B cell (primary cell): ENCODE measurements around the gene ZNF3. TPM values are rescaled to one million over a fixed set of nuclear protein-coding genes. Genes with fewer than 3 reads are reported as not detected.

Experiments used
- ATAC-seq: fragments of 200-7000 bp; cut with Tn5 transposase; one replicate; pipeline ENCODE4 v1.10.0; 2021; ENCODE audit warnings: low read depth, mild to moderate bottlenecking, moderate number of reproducible peaks, moderate library complexity
- CTCF ChIA-PET: fragments of 350-600 bp; sonication (Branson Sonifier 250); formaldehyde crosslinking; loops from one replicate; lab custom pipeline; 2021; ENCODE audit warnings: antibody characterized with exemption, inconsistent platforms; lab: Charles Lee
- POLR2A ChIA-PET: fragments of 350-600 bp; sonication (Branson Sonifier 250); formaldehyde crosslinking; loops from one replicate; lab custom pipeline; 2021; ENCODE audit warnings: antibody characterized with exemption; lab: Charles Lee
- DNase-seq: peaks from one replicate; pipeline ENCODE4 v3.0.0; 2013
- H2AFZ ChIP-seq: 2 replicates; pipeline ENCODE4 v1.6.1; 2012; ENCODE audit warnings: mild to moderate bottlenecking, low read depth, low read length; ENCODE audit not compliant: insufficient read depth, poor library complexity, severe bottlenecking
- H3K27ac ChIP-seq, 2 donors: 1 replicate in 1 of 2; 2 replicates in 1 of 2; pipeline ENCODE4 v1.5.1; 2012 to 2013; ENCODE audit warnings: low read length in 2 of 2, mild to moderate bottlenecking in 2 of 2, moderate library complexity in 1 of 2
- H3K27me3 ChIP-seq, 4 experiments: fragments of 200-600 bp in 1 of 4; sonication (generic) in 1 of 4; replicated peaks in 1 of 4; 1 replicate in 2 of 4; 2 replicates in 2 of 4; pipeline versions ENCODE4 v1.6.1 to v1.7.0; 2013 to 2016; ENCODE audit warnings: low read length in 3 of 4, mild to moderate bottlenecking in 2 of 4, mixed read lengths in 1 of 4, moderate library complexity in 1 of 4; ENCODE audit not compliant: insufficient read depth in 4 of 4, control insufficient read depth in 3 of 4; ENCODE audit errors: control extremely low read depth in 1 of 4
- H3K36me3 ChIP-seq, 2 experiments: replicated peaks in 1 of 2; 1 replicate in 1 of 2; 2 replicates in 1 of 2; pipeline versions ENCODE4 v1.6.1 to v1.7.1; 2013; ENCODE audit warnings: low read length in 1 of 2; ENCODE audit not compliant: insufficient read depth in 2 of 2, control insufficient read depth in 1 of 2; ENCODE audit errors: control extremely low read depth in 1 of 2, extremely low read depth in 1 of 2
- H3K4me1 ChIP-seq, 2 donors: fragments of 200-600 bp in 1 of 2; sonication (generic) in 1 of 2; 1 replicate in 1 of 2; 2 replicates in 1 of 2; pipeline versions ENCODE4 v1.5.1 to v1.6.1; 2013 to 2017; ENCODE audit warnings: low read length in 2 of 2; ENCODE audit not compliant: control insufficient read depth in 2 of 2, insufficient read depth in 2 of 2
- H3K4me2 ChIP-seq: replicated peaks from 2 replicates; pipeline ENCODE3; 2012; ENCODE audit warnings: mild to moderate bottlenecking, low read depth, low read length; ENCODE audit not compliant: poor library complexity, severe bottlenecking
- H3K4me3 ChIP-seq, 5 experiments: fragments of 200-600 bp in 1 of 5; sonication (generic) in 1 of 5; 1 replicate in 3 of 5; 2 replicates in 2 of 5; pipeline versions ENCODE4 v1.5.1 to v1.7.0; 2011 to 2016; ENCODE audit warnings: low read length in 4 of 5, mild to moderate bottlenecking in 4 of 5, low read depth in 2 of 5, control low read depth in 1 of 5, moderate library complexity in 1 of 5; ENCODE audit not compliant: insufficient read depth in 1 of 5; ENCODE audit errors: control extremely low read depth in 1 of 5, extremely low read depth in 1 of 5
- H3K79me2 ChIP-seq: fragments of 200-600 bp; sonication (generic); one replicate; pipeline ENCODE4 v1.6.0; 2016; ENCODE audit warnings: low read length; ENCODE audit not compliant: control insufficient read depth, insufficient read depth
- H3K9ac ChIP-seq: fragments of 200-600 bp; sonication (generic); 2 replicates; pipeline ENCODE4 v1.6.1; 2017; ENCODE audit warnings: mild to moderate bottlenecking, low read length, moderate library complexity
- H3K9me3 ChIP-seq, 3 donors: one replicate each; pipeline versions ENCODE4 v1.6.1 to v1.7.1; 2013; ENCODE audit warnings: low read length in 2 of 3; ENCODE audit not compliant: control insufficient read depth in 2 of 3, insufficient read depth in 1 of 3; ENCODE audit errors: control extremely low read depth in 1 of 3
- H4K20me1 ChIP-seq: 2 replicates; pipeline ENCODE4 v1.6.0; 2012; ENCODE audit warnings: mild to moderate bottlenecking, low read length; ENCODE audit not compliant: insufficient read depth, control insufficient read depth, poor library complexity, severe bottlenecking
- H3K27ac Mint-ChIP-seq: one replicate; pipeline ENCODE4 v1.8.0; 2021; ENCODE audit warnings: mixed read lengths
- H3K27me3 Mint-ChIP-seq: one replicate; pipeline ENCODE4 v1.8.0; 2021; ENCODE audit warnings: mixed read lengths
- H3K4me1 Mint-ChIP-seq: one replicate; pipeline ENCODE4 v1.8.0; 2021; ENCODE audit warnings: mixed read lengths
- H3K4me3 Mint-ChIP-seq: one replicate; pipeline ENCODE4 v1.8.0; 2021; ENCODE audit warnings: mixed read lengths
- H3K9me3 Mint-ChIP-seq: one replicate; pipeline ENCODE4 v1.8.0; 2022; ENCODE audit warnings: mixed read lengths; ENCODE audit not compliant: insufficient read depth
- EZH2 ChIP-seq: IDR thresholded peaks from 2 replicates; pipeline ENCODE4 v1.6.1; 2012; ENCODE audit warnings: borderline replicate concordance, low read depth, mild to moderate bottlenecking, moderate library complexity, low read length; ENCODE audit not compliant: insufficient read depth, poor library complexity, severe bottlenecking
- WGBS: methylation state at CpG from one replicate; pipeline ENCODE4 v1.1.5; 2013; ENCODE audit warnings: missing lambda C conversion rate; ENCODE audit not compliant: insufficient coverage; 5-methylcytosine and 5-hydroxymethylcytosine counted together
- intact Hi-C: fragments of 100-400 bp; cut with micrococcal nuclease; formaldehyde crosslinking; loops from one replicate; pipeline ENCODE4 v1.10.0; 2022
- polyA plus RNA-seq: library from polyadenylated mRNA; depleted of rRNA; stranded (reverse); fragments of >200 nt; gene quantifications from 2 replicates; pipeline ENCODE4 v1.2.3, GENCODE V29; 2012
- total RNA-seq, 2 donors: library from RNA; stranded (reverse); fragments of 120-200 nt in 1 of 2; gene quantifications; 1 replicate in 1 of 2; 2 replicates in 1 of 2; pipeline versions ENCODE4 v1.2.3 to v1.2.4, GENCODE V29; 2013 to 2022
- TF ChIP-seq, protein P1 (sequence below): fragments of 200-600 bp; IDR thresholded peaks from one replicate; pipeline ENCODE4 v1.8.0; 2022; ENCODE audit warnings: antibody characterized with exemption, mild to moderate bottlenecking

ZNF3 gene
- total and polyA plus RNA-seq, 2 donors (not counting 1 experiment from before 2014, with no cell fraction given) = 19.2 to 44.8 TPM

DNA sequence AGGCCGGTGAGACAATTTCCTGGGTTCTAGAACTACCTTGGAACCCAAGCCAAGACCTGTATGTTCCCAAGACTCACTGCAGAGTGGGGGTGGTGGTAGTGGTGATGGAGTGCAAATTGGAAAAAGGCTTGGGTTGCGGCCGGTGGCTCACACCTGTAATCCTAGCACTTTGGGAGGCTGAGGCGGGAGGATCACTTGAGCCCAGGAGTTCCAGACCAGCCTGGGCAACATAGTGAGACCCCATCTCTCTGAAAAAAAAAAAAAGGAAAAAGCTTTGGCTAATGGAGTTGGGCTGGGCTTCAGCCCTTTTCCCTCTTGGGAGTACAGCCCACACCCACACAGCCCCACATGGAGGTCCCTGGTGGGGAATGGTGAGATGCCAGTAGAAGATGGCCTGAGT, 24.0 kb upstream of the ZNF3 start:
- H3K4me3 ChIP-seq = no peak overlapping the region
- ChIA-PET CTCF (no interaction called here), POLR2A (interaction anchor here (0.7 kb wide), 1 partner anchor 8 kb away, joined by 3 read pairs; no protein-coding TSS in a partner anchor)
- Mint-ChIP-seq H3K27me3 (no peaks in the 10 kb centered on the region), H3K4me1 (peaks cover 10% of the 10 kb centered on the region), H3K9me3 (no peaks in the 10 kb centered on the region), H3K27ac (no peak overlapping the region), H3K4me3 (no peak overlapping the region)
- no peaks in the 10 kb centered on the region for H3K9me3 ChIP-seq
- no peaks in the 10 kb centered on the region for H4K20me1 ChIP-seq
- intact Hi-C loops = no loop called here
- no peak overlapping the region for H3K4me2 ChIP-seq
- peaks cover 4% of the 10 kb centered on the region for H3K79me2 ChIP-seq
- H3K27ac ChIP-seq = no peak overlapping the region
- H2AFZ ChIP-seq = no peak overlapping the region
- H3K4me1 ChIP-seq = peaks cover 4 to 9% of the 10 kb centered on the region in 2 donors
- DNase-seq (no peak), ATAC-seq (no peak)
- H3K27me3 ChIP-seq = no peaks in the 10 kb centered on the region
- peaks cover 0 to 26% of the 10 kb centered on the region in 2 experiments for H3K36me3 ChIP-seq
- no CpG with 5 or more reads among the region's 4 CpGs for WGBS
- H3K9ac ChIP-seq = no peak overlapping the region
- no peak for TF ChIP-seq EZH2
- TF ChIP-seq, protein P1, sequence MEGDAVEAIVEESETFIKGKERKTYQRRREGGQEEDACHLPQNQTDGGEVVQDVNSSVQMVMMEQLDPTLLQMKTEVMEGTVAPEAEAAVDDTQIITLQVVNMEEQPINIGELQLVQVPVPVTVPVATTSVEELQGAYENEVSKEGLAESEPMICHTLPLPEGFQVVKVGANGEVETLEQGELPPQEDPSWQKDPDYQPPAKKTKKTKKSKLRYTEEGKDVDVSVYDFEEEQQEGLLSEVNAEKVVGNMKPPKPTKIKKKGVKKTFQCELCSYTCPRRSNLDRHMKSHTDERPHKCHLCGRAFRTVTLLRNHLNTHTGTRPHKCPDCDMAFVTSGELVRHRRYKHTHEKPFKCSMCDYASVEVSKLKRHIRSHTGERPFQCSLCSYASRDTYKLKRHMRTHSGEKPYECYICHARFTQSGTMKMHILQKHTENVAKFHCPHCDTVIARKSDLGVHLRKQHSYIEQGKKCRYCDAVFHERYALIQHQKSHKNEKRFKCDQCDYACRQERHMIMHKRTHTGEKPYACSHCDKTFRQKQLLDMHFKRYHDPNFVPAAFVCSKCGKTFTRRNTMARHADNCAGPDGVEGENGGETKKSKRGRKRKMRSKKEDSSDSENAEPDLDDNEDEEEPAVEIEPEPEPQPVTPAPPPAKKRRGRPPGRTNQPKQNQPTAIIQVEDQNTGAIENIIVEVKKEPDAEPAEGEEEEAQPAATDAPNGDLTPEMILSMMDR = no peak

DNA sequence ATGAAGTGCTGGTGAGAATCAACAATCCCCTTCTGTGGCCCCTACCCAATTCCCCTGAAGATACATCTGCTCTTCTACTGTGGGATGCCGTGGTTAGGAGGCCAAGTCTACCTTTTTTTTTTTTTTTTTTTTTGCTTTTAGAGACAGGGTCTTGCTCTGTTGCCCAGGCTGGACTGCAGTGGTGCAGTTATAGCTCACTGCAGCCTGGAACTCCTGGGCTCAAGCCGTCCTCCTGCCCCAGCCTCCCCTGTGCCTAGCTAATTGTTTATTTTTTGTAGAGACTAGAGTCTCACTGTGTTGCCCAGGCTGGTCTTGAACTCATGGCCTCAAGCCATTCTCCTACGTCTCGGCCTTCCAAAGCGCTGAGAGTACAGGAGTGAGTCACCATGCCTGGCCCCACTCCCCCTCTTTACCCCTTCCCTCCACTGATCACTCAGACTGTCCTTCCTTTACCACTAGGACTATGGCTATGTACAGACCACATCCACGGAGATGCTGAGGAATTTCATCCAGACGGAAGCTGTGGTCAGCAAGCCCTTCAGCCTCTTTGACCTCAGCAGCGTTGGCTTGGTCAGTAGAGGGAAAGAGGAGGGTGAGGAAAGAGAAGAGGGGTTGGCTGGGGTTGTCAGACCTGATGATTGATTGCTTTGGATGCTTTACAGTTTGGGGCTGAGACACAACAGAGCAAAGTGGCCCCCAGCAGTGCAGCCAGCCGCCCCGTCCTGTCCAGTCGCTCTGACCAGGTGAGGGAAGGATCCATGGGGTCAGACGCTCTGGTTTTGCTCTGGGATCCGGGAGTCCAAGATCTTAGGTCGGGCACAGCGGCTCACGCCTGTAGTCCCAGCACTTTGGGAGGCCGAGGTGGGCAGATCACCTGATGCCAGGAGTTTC, 21.7 kb upstream of the ZNF3 start:
- Mint-ChIP-seq H3K9me3 (no peaks in the 10 kb centered on the region), H3K4me1 (peaks cover 30% of the 10 kb centered on the region), H3K27me3 (no peaks in the 10 kb centered on the region), H3K27ac (no peak overlapping the region), H3K4me3 (peak overlapping the region; percentile 83)
- no peaks in the 10 kb centered on the region for H3K9me3 ChIP-seq
- no peak overlapping the region for H3K27ac ChIP-seq
- peaks cover 13 to 24% of the 10 kb centered on the region in 2 donors for H3K4me1 ChIP-seq
- 96% methylated on average over 15 of the region's 17 CpGs for WGBS
- POLR2A ChIA-PET = no interaction called here
- peaks cover under 1 to 29% of the 10 kb centered on the region in 2 experiments for H3K36me3 ChIP-seq
- no peak overlapping the region for H3K9ac ChIP-seq
- TF ChIP-seq, protein P1 = no peak
- TF ChIP-seq EZH2 = no peak
- H3K79me2 ChIP-seq = peaks cover 25% of the 10 kb centered on the region
- no peak for ATAC-seq
- H4K20me1 ChIP-seq = peaks cover 10% of the 10 kb centered on the region
- no peaks in the 10 kb centered on the region for H3K27me3 ChIP-seq
- H3K4me2 ChIP-seq = no peak overlapping the region
- CTCF ChIA-PET = interaction anchor here (0.7 to 5.3 kb wide), 4 partner anchors 13 to 28 kb away, joined by 3 to 43 read pairs (median 16); partner anchors contain the start of genes CNPY4 and MBLAC1
- intact Hi-C loops = no loop called here
- DNase-seq = no peak
- H3K4me3 ChIP-seq = no peak overlapping the region
- no peak overlapping the region for H2AFZ ChIP-seq
